HG02759 (cell line): ENCODE results near the gene VSIG8.
A peak's percentile ranks its signal among the peaks of the same experiment; 100 is the strongest.

Source experiments
- ATAC-seq: cut with Tn5 transposase; IDR thresholded peaks from one replicate; pipeline ENCODE4 v1.9.1; 2021; ENCODE audit warnings: mild to moderate bottlenecking, moderate library complexity; ENCODE audit not compliant: unreplicated experiment

The VSIG8 gene

DNA sequence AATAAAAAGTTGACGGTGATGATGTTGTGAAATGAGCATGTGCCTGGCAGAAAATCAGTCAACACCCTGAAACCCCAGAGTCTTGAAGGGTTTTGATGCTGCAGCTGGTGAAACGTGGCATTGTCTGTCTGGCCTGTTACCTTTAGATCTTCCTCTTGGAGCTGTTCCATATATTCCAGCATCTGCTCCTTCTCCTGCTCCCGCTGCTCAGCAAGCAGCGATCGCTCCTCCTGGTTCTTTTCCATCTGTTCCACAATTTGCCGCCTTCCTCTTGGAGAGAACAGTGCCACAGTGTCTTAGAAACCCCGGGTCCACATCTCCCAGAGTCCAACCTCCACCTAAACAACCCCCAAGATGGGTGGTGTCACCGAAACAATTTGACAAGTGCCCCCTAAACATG is 21.8 kb upstream of the VSIG8 start:
- no peak for ATAC-seq

DNA sequence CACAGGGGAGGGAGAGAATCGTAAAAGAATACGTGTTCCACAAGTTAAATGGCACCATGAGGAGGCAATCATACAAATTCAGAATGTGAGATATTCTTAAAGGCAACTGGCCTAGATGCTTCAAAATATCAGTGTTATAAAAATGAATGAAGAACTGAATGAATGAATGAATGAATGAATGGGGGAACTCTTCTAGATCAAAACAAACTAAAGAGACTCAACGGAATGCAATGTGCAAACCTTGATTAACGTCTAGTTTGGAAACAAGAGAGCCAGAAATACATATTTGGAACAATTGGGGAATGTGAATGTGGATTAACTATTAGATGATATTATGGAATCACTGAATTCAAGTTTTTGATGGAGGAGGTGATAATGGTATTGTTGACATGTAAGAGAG is 20.7 kb upstream of the VSIG8 start:
- no peak for ATAC-seq

DNA sequence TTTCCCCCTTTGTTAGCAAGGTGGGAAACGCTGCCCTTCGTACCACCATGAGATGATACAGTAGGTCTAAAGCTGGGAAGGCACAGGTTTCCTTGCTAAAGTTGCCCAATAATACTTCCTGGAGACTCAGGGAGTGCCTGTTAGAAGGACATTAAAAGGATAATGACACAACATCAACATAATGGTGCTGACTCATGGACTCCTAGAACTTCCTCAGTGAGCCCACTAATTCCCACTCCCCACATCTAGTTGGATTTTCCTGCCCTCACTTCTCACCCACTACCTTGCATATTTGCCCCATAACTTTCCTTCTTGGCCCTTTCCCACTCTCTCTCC is 20.0 kb upstream of the VSIG8 start:
- no peak for ATAC-seq

DNA sequence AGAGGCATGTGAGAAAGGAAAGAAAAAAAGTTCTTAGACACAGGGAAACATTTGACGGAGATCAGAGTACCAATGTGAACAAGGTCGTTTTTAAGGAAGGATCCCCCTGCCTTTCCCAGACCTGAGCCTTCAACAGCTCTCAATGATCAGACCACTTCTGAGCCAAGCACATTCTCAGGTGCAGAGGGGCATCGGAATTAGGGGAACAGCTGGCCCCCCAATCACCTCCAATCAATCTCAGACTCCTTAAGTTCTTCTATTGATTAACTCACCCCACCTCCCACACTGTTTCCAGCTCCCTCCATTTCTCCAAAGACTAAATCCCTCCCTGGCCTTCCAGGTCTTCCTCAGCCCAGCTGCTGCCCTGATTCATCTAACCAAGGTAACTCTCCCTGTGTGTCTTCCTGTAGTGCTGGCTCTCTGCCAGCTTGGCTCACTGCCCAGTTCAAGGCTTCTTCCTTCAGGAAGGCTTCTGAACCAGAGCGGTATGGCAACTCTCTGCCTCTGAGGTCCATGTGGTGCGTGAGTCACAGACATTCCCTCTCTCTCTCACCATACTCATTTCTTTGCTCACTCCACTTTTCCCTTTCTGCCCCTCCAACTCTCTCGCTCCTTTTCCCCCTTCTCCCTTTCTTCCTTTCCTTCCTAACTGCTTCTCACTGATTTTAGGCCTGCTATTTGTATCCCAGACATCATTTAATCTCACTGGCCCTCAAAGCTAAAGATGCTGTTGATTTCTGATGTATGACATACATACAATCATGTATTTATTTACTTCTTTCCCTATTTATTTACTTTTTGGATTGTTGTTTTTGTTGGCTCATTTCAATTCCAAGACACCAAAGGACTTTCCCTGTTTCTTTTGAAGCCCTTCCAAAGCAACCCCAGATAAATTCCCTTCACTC is 19.4 kb upstream of the VSIG8 start:
- ATAC-seq, result no peak

DNA sequence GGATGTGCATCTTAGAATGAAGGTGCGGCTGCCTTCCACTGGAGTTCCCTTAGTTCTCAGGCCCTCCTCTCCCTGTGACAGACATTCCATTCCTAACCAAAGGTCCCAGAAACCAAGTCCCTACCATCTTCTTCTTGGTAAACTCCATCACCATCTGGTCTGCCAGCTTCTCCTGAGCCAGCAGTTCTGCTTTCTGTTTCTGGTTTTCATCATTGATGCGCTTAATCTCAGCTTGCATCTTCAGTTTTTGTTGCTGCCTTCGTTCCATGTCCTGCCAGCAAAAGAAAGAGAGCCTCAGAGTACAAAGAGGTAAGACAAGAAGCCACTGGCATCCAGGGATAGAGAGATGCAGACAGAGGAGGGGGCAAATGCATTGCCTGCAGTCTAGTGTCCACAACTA is 18.0 kb upstream of the VSIG8 start:
- ATAC-seq, result no peak

DNA sequence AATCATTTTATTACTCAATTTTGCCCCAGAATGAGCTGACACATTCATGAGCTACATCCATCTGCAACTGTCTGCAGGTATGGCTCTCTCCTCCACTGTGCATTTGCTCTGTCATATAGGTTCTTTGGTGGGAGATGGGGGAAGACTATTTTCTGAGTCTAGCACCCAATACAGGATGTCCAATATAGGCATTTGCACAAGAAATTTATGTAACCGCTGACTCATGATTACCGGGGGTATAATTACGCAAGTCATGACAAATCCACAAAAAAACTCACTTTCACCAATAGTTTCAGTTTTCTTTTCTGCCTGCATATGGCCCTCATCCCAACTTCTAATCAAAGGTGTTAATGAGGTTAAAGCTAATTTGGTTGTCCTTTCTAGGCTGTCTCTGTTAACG is 17.5 kb upstream of the VSIG8 start:
- ATAC-seq, result no peak

DNA sequence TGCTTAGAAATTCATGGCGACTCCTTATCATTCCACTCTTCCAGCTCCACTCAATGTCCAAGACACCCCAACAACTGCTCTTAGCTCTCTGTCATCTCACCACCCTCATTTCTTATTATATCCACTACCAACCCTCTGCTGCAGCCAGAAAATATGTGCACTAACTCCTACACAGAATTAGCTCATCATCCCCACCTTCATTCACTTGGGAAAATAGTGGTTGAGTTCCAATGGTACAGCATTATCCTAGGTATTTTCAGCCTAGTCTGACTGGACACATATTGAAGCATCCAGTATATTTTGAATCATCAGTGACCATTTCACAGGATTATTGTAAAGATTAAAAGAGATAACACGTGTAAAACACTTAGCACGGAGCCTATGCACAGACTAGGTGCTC is 16.7 kb upstream of the VSIG8 start:
- no peak for ATAC-seq

DNA sequence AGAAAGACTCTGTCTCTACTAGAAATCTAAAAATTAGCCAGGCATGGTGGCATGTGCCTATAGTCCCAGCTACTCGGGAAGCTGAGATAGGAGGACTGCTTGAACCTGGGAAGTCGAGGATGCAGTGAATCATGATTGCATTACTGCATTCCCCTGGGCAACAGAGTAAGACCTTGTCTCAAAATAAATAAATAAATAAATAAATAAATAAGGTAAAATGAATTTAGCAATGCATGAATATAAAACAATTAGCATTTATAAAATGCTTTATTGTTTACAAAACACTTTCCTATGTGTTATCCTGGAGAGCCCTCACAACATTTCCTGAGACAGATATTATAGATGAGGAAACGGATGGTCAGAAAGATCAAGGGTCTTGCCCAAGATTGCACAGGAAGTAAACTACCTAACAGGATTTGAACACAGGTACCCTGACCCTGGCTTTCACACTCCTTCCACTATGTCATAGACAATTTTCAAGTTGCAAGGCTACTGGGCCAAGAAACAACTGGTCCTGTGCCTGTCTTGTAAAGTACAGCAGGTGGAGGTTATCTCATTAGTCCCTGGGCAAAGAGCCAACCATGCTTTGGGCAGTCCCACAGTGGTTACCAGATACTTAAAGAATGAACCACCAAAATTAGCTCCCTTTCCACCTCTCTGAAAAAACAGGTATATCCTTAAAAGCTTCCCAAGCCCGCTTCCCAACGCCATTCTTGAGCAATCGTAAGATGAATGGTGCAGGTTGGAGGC is 15.4 kb upstream of the VSIG8 start:
- no peak for ATAC-seq

DNA sequence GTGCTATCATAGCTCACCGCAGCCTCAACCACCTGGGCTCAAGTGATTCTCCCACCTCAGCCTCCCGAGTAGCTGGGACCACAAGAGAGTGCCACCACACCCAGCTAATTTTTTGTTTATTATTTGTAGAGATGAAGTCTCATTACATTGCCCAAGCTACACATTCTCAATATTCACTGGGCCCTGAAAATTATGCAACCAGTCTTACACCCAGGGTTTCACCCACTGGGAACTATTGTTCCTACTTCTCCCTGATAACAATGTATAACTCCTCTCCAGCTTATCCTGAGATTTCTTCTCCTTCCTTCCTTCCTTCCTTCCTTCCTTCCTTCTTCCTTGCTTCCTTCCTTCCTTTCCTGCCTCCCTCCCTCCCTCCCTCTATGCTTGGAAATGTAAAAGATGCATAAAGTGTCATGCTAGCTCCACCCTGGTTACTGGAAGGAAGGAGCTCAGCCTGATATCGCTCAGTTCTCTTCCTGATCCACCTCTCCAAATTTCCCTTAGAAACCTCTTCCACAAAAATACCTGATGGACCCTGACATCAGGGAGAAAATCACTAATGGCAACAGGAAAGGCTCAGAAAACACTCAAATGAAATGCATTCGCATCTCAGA is 11.2 kb upstream of the VSIG8 start:
- no peak for ATAC-seq

DNA sequence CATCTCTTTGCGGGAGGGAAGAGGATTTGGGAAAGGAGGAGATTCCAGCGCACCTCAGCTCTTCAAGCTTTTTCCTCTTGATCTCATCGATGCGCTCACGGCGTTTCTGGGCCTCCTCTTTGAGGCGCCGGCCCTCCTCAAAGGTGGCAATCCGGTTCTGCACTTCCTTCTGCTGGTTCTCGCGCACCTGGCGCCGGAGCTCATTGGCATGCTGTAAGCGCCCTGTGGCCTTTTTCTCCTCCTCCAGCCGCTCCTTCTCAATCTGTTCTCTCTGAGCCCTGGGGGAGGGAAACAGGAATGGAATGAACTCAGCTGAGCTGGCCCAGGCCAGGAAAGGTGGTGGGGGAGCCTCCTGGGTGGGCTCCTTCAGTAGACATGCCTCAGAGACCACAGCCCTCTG is 10.4 kb upstream of the VSIG8 start:
- ATAC-seq, result no peak

DNA sequence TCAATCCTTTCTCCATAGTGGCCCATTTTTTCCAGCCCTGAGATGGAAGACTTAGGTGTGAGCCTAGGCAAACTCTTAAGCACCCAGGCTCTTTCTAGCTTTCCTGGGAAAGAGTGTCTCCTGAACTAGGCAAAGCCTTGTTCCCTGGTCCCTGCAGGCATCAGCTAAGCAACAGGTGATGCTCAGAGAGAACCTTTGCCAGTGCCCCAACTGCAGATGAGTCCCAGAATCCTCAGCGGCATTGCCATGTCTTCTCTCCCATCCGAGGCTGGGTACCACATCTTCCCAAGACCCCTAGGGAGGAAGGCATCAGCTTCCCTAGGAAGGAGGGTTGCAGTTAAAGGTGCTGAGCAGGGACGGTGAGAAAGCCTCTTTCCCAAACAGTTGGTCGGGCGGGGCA is 8.2 kb upstream of the VSIG8 start:
- ATAC-seq, result no peak

DNA sequence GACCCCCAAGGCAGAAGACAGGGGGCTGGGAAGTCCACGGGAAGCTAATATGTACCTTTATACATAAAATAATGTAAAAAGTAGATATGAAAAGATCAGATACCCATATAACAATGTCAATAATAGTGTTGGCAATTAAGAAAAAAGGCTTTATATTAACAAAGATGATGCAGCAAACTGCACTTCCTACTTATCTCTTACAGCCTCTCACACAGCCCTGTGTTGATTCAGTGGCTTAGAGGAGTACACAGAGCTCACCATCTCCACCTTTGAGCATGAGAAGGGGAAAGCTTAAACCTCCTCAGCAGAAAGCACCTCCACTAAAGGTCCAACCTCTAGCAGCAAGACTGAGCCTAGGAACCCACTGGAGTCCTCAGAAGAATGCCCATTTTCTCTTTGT is 7.2 kb upstream of the VSIG8 start:
- no peak for ATAC-seq

DNA sequence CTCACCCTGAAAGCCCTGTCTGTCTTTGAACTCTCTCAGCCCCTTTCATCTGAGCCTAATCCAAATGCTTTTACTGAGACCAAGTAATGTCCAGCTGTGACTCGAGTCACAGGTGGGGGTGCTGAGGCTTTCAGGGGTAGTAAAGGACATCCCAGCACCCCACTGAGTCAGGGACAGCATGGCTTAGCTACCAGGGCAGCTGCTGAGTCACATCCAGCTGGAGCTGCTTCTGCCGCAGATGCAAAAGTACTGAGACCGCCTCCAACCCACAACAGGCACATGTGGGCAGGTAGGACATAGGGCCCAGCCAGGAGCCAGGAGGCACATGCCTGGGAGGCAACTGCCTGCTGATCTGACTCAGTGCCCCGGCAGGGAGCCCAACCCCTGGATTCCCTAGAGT is 6.7 kb upstream of the VSIG8 start:
- peak; percentile 50 for ATAC-seq

DNA sequence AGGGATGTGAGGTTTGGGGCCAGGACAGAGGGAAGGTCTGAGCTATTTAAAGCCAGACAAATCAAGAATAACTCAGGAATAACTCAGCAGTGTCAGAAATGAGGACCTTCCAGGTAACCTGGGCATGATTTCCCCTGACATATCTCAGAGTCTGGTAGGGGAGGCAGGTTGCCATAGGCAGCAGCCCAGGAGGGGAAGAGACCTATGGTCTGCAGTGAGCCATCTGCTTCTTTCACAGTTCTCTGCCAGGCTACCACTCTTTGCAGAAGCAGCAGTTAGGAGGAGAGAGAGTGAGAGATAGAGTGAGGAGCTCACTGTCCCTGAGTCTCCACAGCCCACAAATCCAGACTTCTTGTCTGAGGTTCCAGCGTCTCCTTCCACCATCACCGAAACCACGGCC is 6.3 kb upstream of the VSIG8 start:
- ATAC-seq, result no peak

DNA sequence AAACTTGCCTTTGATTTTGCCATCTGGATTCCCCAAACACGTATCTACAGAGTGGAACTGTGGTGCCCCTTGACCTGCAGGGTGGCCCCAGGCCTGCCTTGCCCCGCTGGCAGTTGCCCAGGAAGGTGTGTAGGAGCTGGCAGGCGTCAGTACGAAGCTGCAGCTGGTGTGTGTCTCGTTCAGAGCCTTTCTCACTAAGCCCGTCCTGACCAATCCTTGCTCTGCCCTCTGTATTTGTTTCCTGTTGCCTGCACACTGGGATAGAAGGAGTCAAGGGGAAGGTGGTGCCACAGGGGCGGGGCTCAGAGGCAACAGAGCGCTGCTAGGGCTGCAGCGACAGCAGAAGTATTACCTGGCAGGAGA is 5.2 kb upstream of the VSIG8 start:
- no peak for ATAC-seq

DNA sequence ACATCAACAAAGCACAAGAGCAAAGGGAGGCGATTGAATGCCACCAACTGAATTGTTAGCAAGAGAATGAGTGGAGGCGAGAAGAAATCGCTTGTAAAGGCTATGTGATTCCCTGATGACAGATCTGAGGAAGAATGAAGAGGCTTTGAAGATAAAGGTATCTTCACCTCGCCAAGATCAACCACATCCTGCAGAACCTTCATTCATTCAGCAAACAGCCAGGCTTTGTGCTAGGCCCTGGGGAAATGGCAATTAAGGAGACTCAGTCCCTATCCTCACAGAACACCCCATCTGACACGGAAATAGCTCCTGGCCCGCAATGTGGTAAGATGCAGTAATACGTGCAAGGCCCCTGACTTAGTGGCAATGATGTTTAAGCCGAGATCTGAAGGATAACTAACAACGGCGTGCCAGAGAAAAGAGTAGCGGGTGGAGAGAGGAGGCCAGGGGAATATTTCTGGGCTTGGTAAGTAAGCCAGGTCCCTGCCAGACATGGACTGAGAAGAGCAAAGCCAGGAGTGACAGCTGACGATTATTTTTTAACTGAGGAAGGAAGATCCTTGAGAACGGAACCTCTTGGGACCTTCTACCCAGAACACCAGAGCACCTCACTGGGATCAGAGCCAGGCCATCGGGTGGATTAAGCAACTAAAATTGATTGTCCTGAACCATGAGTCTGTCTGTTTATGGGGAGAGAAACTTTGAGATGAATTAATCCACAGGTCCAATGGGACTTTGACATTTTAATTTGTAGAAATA is 4.6 kb upstream of the VSIG8 start:
- ATAC-seq, result no peak

DNA sequence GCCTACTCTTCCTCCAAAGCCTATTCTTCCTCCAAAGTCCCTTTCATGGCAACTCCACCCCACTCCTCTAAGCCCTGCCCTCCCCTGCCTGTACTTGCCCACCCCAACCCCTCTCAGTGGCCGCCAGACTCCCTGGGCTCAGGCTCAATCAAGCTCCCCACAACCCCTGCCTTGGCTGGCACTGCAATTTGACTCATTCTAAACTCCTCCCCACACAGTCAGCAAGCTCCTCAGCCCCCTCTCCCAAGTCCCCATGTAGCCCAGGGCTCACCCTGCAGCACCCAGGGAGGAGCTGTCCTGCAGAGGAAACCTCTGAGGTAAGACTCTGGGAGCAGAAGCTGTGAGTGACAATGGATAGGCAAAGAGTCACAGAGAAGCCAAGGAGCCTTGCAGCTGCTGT is 3.6 kb upstream of the VSIG8 start:
- no peak for ATAC-seq

DNA sequence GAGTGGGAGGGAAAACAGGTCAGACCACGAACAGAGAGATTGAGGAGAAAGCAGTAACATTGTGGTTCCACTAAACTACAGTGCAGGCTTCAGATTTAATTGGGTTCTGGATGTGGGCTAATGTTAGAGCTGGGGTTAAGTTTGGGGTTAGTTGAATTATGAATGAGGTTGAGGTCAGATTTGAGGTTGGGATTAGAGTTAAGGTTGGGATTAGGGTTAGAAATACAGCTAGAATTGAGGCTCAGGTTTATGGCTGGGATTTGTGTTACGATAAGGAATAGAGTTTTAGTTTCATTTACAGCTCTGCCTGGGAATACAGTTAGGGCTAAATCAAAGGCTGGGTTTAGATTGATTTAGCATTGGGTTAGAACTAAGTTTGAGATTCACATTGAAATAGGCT is 1.8 kb upstream of the VSIG8 start:
- no peak for ATAC-seq

DNA sequence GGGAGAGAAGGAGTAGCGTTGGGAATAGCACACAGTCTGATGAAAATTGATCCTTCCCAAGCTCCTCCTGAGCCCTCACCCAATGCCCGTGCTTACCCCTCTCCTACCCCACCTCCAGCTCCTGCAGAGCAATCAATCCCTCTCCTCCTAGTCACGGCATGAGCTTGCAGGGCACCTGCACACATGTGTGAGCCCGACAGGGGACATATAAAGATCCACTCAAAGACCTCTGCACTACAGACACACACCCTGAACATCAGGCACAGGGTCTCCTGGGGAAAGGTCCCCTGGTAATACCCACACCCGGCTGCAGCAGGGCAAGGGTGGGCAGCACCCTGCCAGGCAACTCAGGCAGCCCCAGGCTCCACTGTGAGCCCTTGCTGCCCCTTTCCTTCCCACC is 426 bp downstream of the VSIG8 start:
- no peak for ATAC-seq

DNA sequence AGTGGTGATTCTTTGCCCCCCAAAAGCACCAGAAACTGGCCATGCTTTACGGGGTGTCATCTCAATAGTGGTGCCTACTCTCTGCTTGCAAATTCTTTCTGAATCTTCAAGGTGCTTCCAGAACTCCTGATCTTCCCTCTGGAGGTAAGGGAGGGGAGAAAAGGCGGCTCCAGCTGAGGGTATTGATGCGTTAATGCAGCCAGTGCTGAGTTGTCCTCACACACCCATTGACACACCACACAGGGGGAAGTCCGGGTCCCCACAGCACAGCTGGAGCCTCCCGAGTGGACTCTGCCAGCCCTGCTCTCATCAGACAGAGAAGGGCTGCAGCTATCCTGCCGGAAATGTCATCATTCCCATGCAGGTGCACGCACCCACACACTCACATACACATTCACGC is 1.2 kb downstream of the VSIG8 start:
- no peak for ATAC-seq

DNA sequence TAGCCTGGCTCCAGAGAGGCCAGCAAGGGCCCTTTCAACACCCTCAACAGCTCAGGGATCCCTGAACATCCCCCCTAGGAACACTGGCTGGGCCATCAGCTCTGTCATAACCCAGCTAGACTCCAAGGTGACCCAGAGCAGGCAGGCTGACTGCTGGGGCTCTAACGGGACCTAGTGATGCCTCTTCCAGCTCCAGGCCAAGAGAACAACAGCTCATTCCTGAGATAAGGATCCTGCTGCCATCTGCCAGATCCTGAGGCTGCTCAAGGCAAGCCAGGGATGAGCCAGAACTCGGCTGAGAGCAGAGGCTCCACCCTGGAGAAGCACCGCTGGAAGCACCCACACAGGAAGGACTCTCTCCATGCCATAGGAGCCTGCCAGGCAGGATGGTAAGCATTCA is 2.0 kb downstream of the VSIG8 start:
- no peak for ATAC-seq
